ENCODE measurements around the gene SORCS2. TPM values are rescaled to one million over a fixed set of nuclear protein-coding genes. Genes with fewer than 3 reads are reported as not detected.

The SORCS2 gene
- total RNA-seq, 4 donors from 2014 or later: 0.48 to 1.8 (median 0.68) TPM; not detected in 1

DNA sequence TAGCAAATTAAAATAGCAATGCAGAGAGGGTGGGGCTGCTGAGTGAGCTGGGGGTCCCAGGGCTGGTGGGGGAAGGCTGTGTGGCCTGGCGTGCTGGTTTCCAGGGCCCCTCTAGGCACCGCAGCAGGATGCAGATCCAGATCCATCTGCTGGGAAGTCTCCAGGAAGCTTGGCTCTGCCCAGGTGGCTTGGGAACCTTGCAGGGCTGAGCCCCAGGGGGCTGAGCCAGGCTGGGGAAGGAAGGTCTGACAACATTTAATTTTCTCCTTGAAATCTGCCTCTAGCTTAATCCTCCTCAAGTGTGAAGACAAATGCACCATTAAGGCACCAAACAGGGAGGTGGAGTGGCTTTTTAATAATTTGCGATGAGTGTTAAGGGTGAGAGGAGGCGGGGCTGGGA is 31.7 kb downstream of the SORCS2 start:
- intact Hi-C loops (cut with DNase I; ENCODE audit: low total_unique reads): no loop called here
- in situ Hi-C loops (cut with MboI; ENCODE audit: low pct_ligation_motif_present in 1 of 4, low pct_unique_long_range_greater_than_20kb in 1 of 4, low sequenced_read_pairs in 3 of 4): no loop called here

DNA sequence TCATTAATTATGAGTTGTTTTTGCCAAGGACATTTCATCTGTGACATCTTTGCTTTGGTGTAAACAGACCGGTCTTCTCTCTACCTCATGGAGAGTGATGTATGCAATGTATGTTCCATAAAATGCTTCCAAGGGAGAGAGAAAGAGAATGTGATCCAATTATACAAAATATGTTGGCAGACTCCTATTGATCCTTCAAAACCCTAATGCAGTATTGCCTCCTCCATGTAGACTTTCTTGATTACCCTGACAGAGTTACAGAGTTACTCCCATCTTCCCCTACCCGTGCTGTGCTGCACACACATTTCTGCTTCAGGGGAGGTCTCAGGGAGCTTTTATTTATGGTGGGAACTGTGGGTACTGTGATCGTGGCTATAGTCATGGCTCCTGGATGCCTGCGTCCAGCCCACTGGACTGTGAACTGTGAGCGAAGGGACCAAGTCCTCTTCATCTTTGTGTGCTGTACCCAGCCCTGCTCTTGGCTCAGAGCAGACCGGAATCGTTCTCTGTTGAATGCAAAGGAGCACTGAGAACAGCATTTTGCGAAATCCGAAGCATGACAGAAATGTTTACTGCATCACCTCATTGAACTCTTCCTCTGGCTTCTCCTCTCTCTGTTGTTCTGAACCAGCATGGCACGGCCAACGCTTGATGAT is 32.7 kb downstream of the SORCS2 start:
- no peaks in the 10 kb centered on the region for H3K36me3 ChIP-seq
- no peaks in the 10 kb centered on the region for H3K4me1 ChIP-seq
- H3K9me3 ChIP-seq: no peaks in the 10 kb centered on the region
- intact Hi-C loops (cut with DNase I; ENCODE audit: low total_unique reads) (no loop called here), in situ Hi-C loops (cut with MboI; ENCODE audit: low pct_ligation_motif_present in 1 of 4, low pct_unique_long_range_greater_than_20kb in 1 of 4, low sequenced_read_pairs in 3 of 4) (no loop called here)
- no peaks in the 10 kb centered on the region for H3K27me3 ChIP-seq
- no peak overlapping the region for H3K27ac ChIP-seq
- no peak for DNase-seq
- TF ChIP-seq POLR2AphosphoS5 (IDR thresholded peaks at IDR 0.05): no peak
- 87 to 94% methylated on average over 7 to 11 of the region's 11 CpGs for WGBS, 2 donors (ENCODE audit: low coverage in 1 of 2)
- H3K4me3 ChIP-seq: no peak overlapping the region

More for the DNA sequence above, 31.7 kb downstream of the SORCS2 start:
- WGBS, 2 donors (ENCODE audit: low coverage in 1 of 2): 94 to 100% methylated on average over 1 to 4 of the region's 4 CpGs
- no peak for DNase-seq
- no peaks in the 10 kb centered on the region for H3K36me3 ChIP-seq
- H3K4me1 ChIP-seq: no peaks in the 10 kb centered on the region
- no peak overlapping the region for H3K27ac ChIP-seq
- H3K4me3 ChIP-seq: no peak overlapping the region
- no peak for TF ChIP-seq POLR2AphosphoS5 (IDR thresholded peaks at IDR 0.05)
- TF ChIP-seq, protein P1, sequence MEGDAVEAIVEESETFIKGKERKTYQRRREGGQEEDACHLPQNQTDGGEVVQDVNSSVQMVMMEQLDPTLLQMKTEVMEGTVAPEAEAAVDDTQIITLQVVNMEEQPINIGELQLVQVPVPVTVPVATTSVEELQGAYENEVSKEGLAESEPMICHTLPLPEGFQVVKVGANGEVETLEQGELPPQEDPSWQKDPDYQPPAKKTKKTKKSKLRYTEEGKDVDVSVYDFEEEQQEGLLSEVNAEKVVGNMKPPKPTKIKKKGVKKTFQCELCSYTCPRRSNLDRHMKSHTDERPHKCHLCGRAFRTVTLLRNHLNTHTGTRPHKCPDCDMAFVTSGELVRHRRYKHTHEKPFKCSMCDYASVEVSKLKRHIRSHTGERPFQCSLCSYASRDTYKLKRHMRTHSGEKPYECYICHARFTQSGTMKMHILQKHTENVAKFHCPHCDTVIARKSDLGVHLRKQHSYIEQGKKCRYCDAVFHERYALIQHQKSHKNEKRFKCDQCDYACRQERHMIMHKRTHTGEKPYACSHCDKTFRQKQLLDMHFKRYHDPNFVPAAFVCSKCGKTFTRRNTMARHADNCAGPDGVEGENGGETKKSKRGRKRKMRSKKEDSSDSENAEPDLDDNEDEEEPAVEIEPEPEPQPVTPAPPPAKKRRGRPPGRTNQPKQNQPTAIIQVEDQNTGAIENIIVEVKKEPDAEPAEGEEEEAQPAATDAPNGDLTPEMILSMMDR (IDR thresholded peaks at IDR 0.05): no peak
- no peak for TF ChIP-seq POLR2A (IDR thresholded peaks at IDR 0.05)
- no peak for TF ChIP-seq EP300 (IDR thresholded peaks at IDR 0.05; ENCODE audit: low read depth)
- no peaks in the 10 kb centered on the region for H3K9me3 ChIP-seq
- no peaks in the 10 kb centered on the region for H3K27me3 ChIP-seq

DNA sequence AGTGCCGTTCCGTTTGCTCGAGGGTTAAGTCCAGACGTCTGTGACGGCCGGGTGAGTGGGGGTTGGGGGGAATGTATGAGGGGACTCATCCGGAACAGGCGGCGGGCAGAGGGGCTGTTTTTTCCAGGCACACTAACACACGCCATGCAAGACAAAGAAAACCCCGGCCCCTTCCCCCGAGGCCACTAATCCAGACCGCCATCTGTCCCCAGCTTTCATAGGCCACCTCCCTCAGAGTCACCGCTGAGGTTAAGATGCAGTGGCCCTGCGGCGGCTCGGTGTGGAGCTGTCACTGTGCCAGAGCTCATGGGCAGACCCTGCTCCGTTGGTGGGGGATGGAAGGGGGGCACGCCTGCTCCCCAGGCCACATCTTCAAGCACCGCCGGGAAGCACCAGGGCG is 34.1 kb downstream of the SORCS2 start:
- no peak overlapping the region for H3K27ac ChIP-seq
- H3K4me3 ChIP-seq: no peak overlapping the region
- H3K4me1 ChIP-seq: no peaks in the 10 kb centered on the region
- DNase-seq: no peak
- no peaks in the 10 kb centered on the region for H3K27me3 ChIP-seq
- intact Hi-C loops (cut with DNase I; ENCODE audit: low total_unique reads): no loop called here
- no peaks in the 10 kb centered on the region for H3K9me3 ChIP-seq
- 79% methylated on average over 22 of the region's 22 CpGs; no CpG with 5 or more reads in 1 of the 2 donors for WGBS, 2 donors (ENCODE audit: low coverage in 1 of 2)
- H3K36me3 ChIP-seq: no peaks in the 10 kb centered on the region
- in situ Hi-C loops (cut with MboI; ENCODE audit: low pct_ligation_motif_present in 1 of 4, low pct_unique_long_range_greater_than_20kb in 1 of 4, low sequenced_read_pairs in 3 of 4): no loop called here
- TF ChIP-seq, protein P1 (IDR thresholded peaks at IDR 0.05): no peak
- TF ChIP-seq POLR2A (IDR thresholded peaks at IDR 0.05) (no peak), POLR2AphosphoS5 (IDR thresholded peaks at IDR 0.05) (no peak), EP300 (IDR thresholded peaks at IDR 0.05; ENCODE audit: low read depth) (no peak)

DNA sequence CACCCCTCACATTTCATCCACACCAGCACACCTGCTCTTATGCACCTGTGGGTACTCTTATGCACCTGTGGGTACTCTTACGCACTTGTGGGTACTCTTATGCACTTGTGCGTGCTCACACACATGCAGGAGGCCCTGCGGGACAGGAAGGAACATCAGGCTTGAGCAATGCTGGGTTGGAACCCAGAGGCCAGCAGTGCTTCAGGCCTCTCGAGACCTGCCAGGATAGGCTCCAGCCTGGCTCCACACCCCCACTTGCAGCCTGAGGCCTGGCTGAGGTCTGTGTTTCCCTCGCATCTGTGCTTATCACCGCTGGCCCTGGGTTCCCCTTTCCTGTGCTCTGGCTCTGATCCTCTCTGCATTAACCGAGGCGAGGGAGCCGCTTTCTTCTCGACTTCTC is 34.7 kb downstream of the SORCS2 start:
- WGBS, 2 donors (ENCODE audit: low coverage in 1 of 2): 68% methylated on average over 10 of the region's 10 CpGs; no CpG with 5 or more reads in 1 of the 2 donors
- intact Hi-C loops (cut with DNase I; ENCODE audit: low total_unique reads): no loop called here
- H3K9me3 ChIP-seq: no peaks in the 10 kb centered on the region
- no peak overlapping the region for H3K4me3 ChIP-seq
- TF ChIP-seq, protein P1 (IDR thresholded peaks at IDR 0.05): no peak
- TF ChIP-seq POLR2AphosphoS5 (IDR thresholded peaks at IDR 0.05) (no peak), POLR2A (IDR thresholded peaks at IDR 0.05) (no peak), EP300 (IDR thresholded peaks at IDR 0.05; ENCODE audit: low read depth) (no peak)
- no peaks in the 10 kb centered on the region for H3K4me1 ChIP-seq
- H3K27ac ChIP-seq: no peak overlapping the region
- no peak for DNase-seq
- in situ Hi-C loops (cut with MboI; ENCODE audit: low pct_ligation_motif_present in 1 of 4, low pct_unique_long_range_greater_than_20kb in 1 of 4, low sequenced_read_pairs in 3 of 4): no loop called here
- no peaks in the 10 kb centered on the region for H3K27me3 ChIP-seq
- no peaks in the 10 kb centered on the region for H3K36me3 ChIP-seq

DNA sequence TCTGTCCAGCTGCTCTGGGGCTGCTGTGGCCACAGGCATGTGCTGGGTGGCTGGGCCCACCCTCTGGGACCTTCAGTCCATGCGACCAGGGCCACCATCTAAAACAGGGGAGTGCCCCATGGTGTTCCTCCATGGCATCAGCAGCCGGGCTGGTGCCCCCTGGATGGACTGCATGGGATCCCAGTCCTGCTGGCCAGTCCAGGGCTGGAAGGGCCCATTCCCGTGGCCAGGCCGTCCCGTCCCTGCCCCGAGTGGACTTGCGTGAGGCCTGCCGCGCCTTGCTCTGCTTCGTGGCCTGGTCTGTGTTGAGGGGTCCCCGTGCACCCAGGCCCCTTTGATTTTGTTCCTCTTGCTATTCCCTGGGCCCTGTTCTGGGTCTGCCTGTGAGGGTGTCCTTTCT is 36.4 kb downstream of the SORCS2 start:
- Histone ChIP-seq H3K27ac (no peak overlapping the region), H3K4me1 (no peaks in the 10 kb centered on the region), H3K27me3 (no peaks in the 10 kb centered on the region), H3K9me3 (no peaks in the 10 kb centered on the region), H3K36me3 (no peaks in the 10 kb centered on the region), H3K4me3 (no peak overlapping the region)
- in situ Hi-C loops (cut with MboI; ENCODE audit: low pct_ligation_motif_present in 1 of 4, low pct_unique_long_range_greater_than_20kb in 1 of 4, low sequenced_read_pairs in 3 of 4): no loop called here
- intact Hi-C loops (cut with DNase I; ENCODE audit: low total_unique reads): no loop called here
- 89% methylated on average over 11 of the region's 11 CpGs; no CpG with 5 or more reads in 1 of the 2 donors for WGBS, 2 donors (ENCODE audit: low coverage in 1 of 2)
- DNase-seq: no peak
- TF ChIP-seq POLR2A (IDR thresholded peaks at IDR 0.05) (no peak), POLR2AphosphoS5 (IDR thresholded peaks at IDR 0.05) (no peak), EP300 (IDR thresholded peaks at IDR 0.05; ENCODE audit: low read depth) (no peak)
- TF ChIP-seq, protein P1 (IDR thresholded peaks at IDR 0.05): no peak
